ENCODE results near the gene SCP2D1. TPM values are rescaled to one million over a fixed set of nuclear protein-coding genes. Genes with fewer than 3 reads are reported as not detected.

The SCP2D1 gene
- polyA plus RNA-seq, 1 of the 3 experiments (the other 2 are of a cell fraction) = not detected

GRCh38 chr20:18795366-18795765, 18.2 kb upstream of the SCP2D1 start:
- CTCF ChIA-PET = no interaction called here

GRCh38 chr20:18796282-18796833, 17.2 kb upstream of the SCP2D1 start:
- no peaks in the 10 kb centered on the region for H3K79me2 ChIP-seq (ENCODE audit: insufficient read depth)
- POLR2A ChIA-PET = no interaction called here
- peaks cover 0 to 6% of the 10 kb centered on the region in 2 experiments; a peak in 2 of 4 replicates for H3K4me1 ChIP-seq (ENCODE audit: control insufficient read depth in 1 of 2, insufficient read depth in 2 of 2, low read depth in 1 of 2, low read length in 1 of 2)
- H3K4me2 ChIP-seq = no peak overlapping the region
- TF ChIP-seq GABPA (IDR thresholded peaks at IDR 0.05; ENCODE audit: low read depth) (no peak), FOXJ3 (CRISPR knock-in tag; IDR thresholded peaks at IDR 0.05) (no peak), NRF1 (IDR thresholded peaks at IDR 0.05; ENCODE audit: low read depth, low read length) (no peak), ZBTB33 (IDR thresholded peaks at IDR 0.05; ENCODE audit: borderline replicate concordance, low read depth) (no peak), EZH2phosphoT487 (IDR thresholded peaks at IDR 0.05; ENCODE audit: borderline replicate concordance, low read depth) (no peak), EP300 (IDR thresholded peaks at IDR 0.05; ENCODE audit: borderline replicate concordance in 1 of 2, low read depth in 1 of 2, low read length in 1 of 2) (no peak), RCOR1 (IDR thresholded peaks at IDR 0.05; ENCODE audit: low read length) (no peak), ELF1 (IDR thresholded peaks at IDR 0.05) (no peak), REST (IDR thresholded peaks at IDR 0.05; ENCODE audit: low read depth, low read length) (no peak), IRF3 (IDR thresholded peaks at IDR 0.05; ENCODE audit: low read depth, low read length) (no peak), USF2 (IDR thresholded peaks at IDR 0.05; ENCODE audit: borderline replicate concordance, low read depth, low read length) (no peak)
- WGBS (ENCODE audit: low lambda C conversion rate) = 44% methylated on average over 2 of the region's 2 CpGs
- CTCF ChIA-PET = no interaction called here
- no peaks in the 10 kb centered on the region for H3K9me2 ChIP-seq
- no peaks in the 10 kb centered on the region for H3K27me3 ChIP-seq (ENCODE audit: insufficient read depth)
- DNase-seq = no peak
- H4K20me1 ChIP-seq (ENCODE audit: insufficient read depth) = no peaks in the 10 kb centered on the region
- no peaks in the 10 kb centered on the region for H3K36me3 ChIP-seq (replicated peaks in 1 of 2; ENCODE audit: control insufficient read depth in 1 of 2, insufficient read depth in 2 of 2, low read length in 1 of 2)
- H3K9ac ChIP-seq = no peak overlapping the region
- no peaks in the 10 kb centered on the region for H3K9me3 ChIP-seq
- no peaks in the 10 kb centered on the region for H3F3A ChIP-seq (replicated peaks; ENCODE audit: insufficient read depth)
- no peak overlapping the region for H3K4me3 ChIP-seq (ENCODE audit: low read depth in 2 of 2, low read length in 1 of 2)
- H2AFZ ChIP-seq (ENCODE audit: low read depth) = no peak overlapping the region
- H3K27ac ChIP-seq (ENCODE audit: low read depth in 2 of 2, low read length in 1 of 2) = no peak overlapping the region

More at GRCh38 chr20:18795366-18795765, 18.2 kb upstream of the SCP2D1 start:
- Histone ChIP-seq H3K27me3 (ENCODE audit: insufficient read depth) (no peaks in the 10 kb centered on the region), H3K4me1 (ENCODE audit: control insufficient read depth in 1 of 2, insufficient read depth in 2 of 2, low read depth in 1 of 2, low read length in 1 of 2) (peaks cover 0 to 6% of the 10 kb centered on the region in 2 experiments; a peak in 2 of 4 replicates), H3K79me2 (ENCODE audit: insufficient read depth) (no peaks in the 10 kb centered on the region), H2AFZ (ENCODE audit: low read depth) (no peak overlapping the region), H3K4me3 (ENCODE audit: low read depth in 2 of 2, low read length in 1 of 2) (no peak overlapping the region), H3K4me2 (no peak overlapping the region), H3K27ac (ENCODE audit: low read depth in 2 of 2, low read length in 1 of 2) (no peak overlapping the region), H4K20me1 (ENCODE audit: insufficient read depth) (no peaks in the 10 kb centered on the region), H3K36me3 (replicated peaks in 1 of 2; ENCODE audit: control insufficient read depth in 1 of 2, insufficient read depth in 2 of 2, low read length in 1 of 2) (no peaks in the 10 kb centered on the region), H3K9me3 (no peaks in the 10 kb centered on the region), H3K9me2 (no peaks in the 10 kb centered on the region), H3K9ac (no peak overlapping the region), H3F3A (replicated peaks; ENCODE audit: insufficient read depth) (no peaks in the 10 kb centered on the region)
- no peak for DNase-seq
- WGBS (ENCODE audit: low lambda C conversion rate) = 93% methylated on average over 4 of the region's 4 CpGs
- TF ChIP-seq RCOR1 (IDR thresholded peaks at IDR 0.05; ENCODE audit: low read length) (no peak), TEAD4 (IDR thresholded peaks at IDR 0.05; ENCODE audit: borderline replicate concordance, insufficient read depth) (no peak), USF2 (IDR thresholded peaks at IDR 0.05; ENCODE audit: borderline replicate concordance, low read depth, low read length) (no peak), GABPA (IDR thresholded peaks at IDR 0.05; ENCODE audit: low read depth) (no peak), GATA2 (CRISPR knock-in tag; IDR thresholded peaks at IDR 0.05) (no peak), NRF1 (IDR thresholded peaks at IDR 0.05; ENCODE audit: low read depth, low read length) (no peak), POLR2AphosphoS5 (IDR thresholded peaks at IDR 0.05; ENCODE audit: low read depth, low read length) (no peak), YY1 (IDR thresholded peaks at IDR 0.05; ENCODE audit: low read depth) (no peak), SIN3A (IDR thresholded peaks at IDR 0.05; ENCODE audit: borderline replicate concordance, low read depth, low read length) (no peak)
- POLR2A ChIA-PET = no interaction called here
